Activated CD4-positive, alpha-beta T cell treated with anti-CD3 and anti-CD28 coated beads, Interleukin-2, amount 10 ng/mL, durations not matched to agents 24 days and 14 days (primary cell): ENCODE results near the gene MED13L. TPM values are rescaled to one million over a fixed set of nuclear protein-coding genes. Genes with fewer than 3 reads are reported as not detected.

Source experiments
- DNase-seq: peaks from one replicate; pipeline ENCODE4 v3.0.0; 2022
- H3K27ac Mint-ChIP-seq: one replicate; pipeline ENCODE4 v1.8.0; 2022; ENCODE audit warnings: mild to moderate bottlenecking, mixed read lengths
- H3K27me3 Mint-ChIP-seq: one replicate; pipeline ENCODE4 v1.8.0; 2022; ENCODE audit warnings: mixed read lengths
- H3K36me3 Mint-ChIP-seq: one replicate; pipeline ENCODE4 v1.8.0; 2022; ENCODE audit warnings: low read depth, mild to moderate bottlenecking, mixed read lengths
- H3K4me1 Mint-ChIP-seq: one replicate; pipeline ENCODE4 v1.8.0; 2021; ENCODE audit warnings: mixed read lengths
- H3K4me3 Mint-ChIP-seq: one replicate; pipeline ENCODE4 v1.8.0; 2022; ENCODE audit warnings: mild to moderate bottlenecking, moderate library complexity, mixed read lengths
- H3K9me3 Mint-ChIP-seq: one replicate; pipeline ENCODE4 v1.8.0; 2021; ENCODE audit warnings: mixed read lengths
- intact Hi-C: fragments of 100-400 bp; cut with micrococcal nuclease; formaldehyde crosslinking; loops from one replicate; pipeline ENCODE4 v1.15.1; 2023
- total RNA-seq: library from RNA; stranded (reverse); gene quantifications from 2 replicates; pipeline ENCODE4 v1.2.3, GENCODE V29; 2022

The MED13L gene
- total RNA-seq, 1 donor from 2014 or later = 62.9 TPM

GRCh38 chr12:116009805-116010204, 267.7 kb downstream of the MED13L start:
- no peak overlapping the region for H3K4me3 Mint-ChIP-seq
- H3K4me1 Mint-ChIP-seq = no peaks in the 10 kb centered on the region
- intact Hi-C loops = no loop called here
- no peak overlapping the region for H3K27ac Mint-ChIP-seq
- no peaks in the 10 kb centered on the region for H3K27me3 Mint-ChIP-seq
- H3K9me3 Mint-ChIP-seq = no peaks in the 10 kb centered on the region
- peaks cover 42% of the 10 kb centered on the region for H3K36me3 Mint-ChIP-seq
- DNase-seq = no peak

- peaks cover 37% of the 10 kb centered on the region for H3K36me3 Mint-ChIP-seq
- no peak for DNase-seq
- H3K4me1 Mint-ChIP-seq = no peaks in the 10 kb centered on the region
Observed at GRCh38 chr12:116006141-116006540, 271.4 kb downstream of the MED13L start.

GRCh38 chr12:116002890-116003536, 274.5 kb downstream of the MED13L start:
- no peak overlapping the region for H3K27ac Mint-ChIP-seq
- intact Hi-C loops = no loop called here

More at GRCh38 chr12:116006141-116006540, 271.4 kb downstream of the MED13L start:
- Mint-ChIP-seq H3K27ac (no peak overlapping the region), H3K9me3 (no peaks in the 10 kb centered on the region), H3K27me3 (no peaks in the 10 kb centered on the region), H3K4me3 (no peak overlapping the region)
- intact Hi-C loops = no loop called here

GRCh38 chr12:116000252-116000651, 277.2 kb downstream of the MED13L start:
- intact Hi-C loops = no loop called here
- no peak for DNase-seq
- Mint-ChIP-seq H3K9me3 (no peaks in the 10 kb centered on the region), H3K4me3 (no peak overlapping the region), H3K36me3 (peaks cover 35% of the 10 kb centered on the region), H3K4me1 (peaks cover 4% of the 10 kb centered on the region), H3K27ac (no peak overlapping the region), H3K27me3 (no peaks in the 10 kb centered on the region)

More at GRCh38 chr12:116002890-116003536, 274.5 kb downstream of the MED13L start:
- no peak overlapping the region for H3K4me3 Mint-ChIP-seq
- no peaks in the 10 kb centered on the region for H3K27me3 Mint-ChIP-seq
- peaks cover 4% of the 10 kb centered on the region for H3K4me1 Mint-ChIP-seq
- DNase-seq = no peak
- H3K36me3 Mint-ChIP-seq = peaks cover 29% of the 10 kb centered on the region
- no peaks in the 10 kb centered on the region for H3K9me3 Mint-ChIP-seq

GRCh38 chr12:115999582-115999981, 277.9 kb downstream of the MED13L start:
- H3K9me3 Mint-ChIP-seq = no peaks in the 10 kb centered on the region
- H3K36me3 Mint-ChIP-seq = peaks cover 33% of the 10 kb centered on the region
- no peaks in the 10 kb centered on the region for H3K27me3 Mint-ChIP-seq
- intact Hi-C loops = loop anchor here (2.0 to 5.0 kb wide), 4 partner anchors 195 to 708 kb away; no protein-coding TSS in a partner anchor
- H3K4me3 Mint-ChIP-seq = no peak overlapping the region
- no peak for DNase-seq
- H3K27ac Mint-ChIP-seq = no peak overlapping the region
- peaks cover 4% of the 10 kb centered on the region for H3K4me1 Mint-ChIP-seq

- Mint-ChIP-seq H3K27me3 (no peaks in the 10 kb centered on the region), H3K27ac (no peak overlapping the region), H3K9me3 (no peaks in the 10 kb centered on the region), H3K36me3 (peaks cover 34% of the 10 kb centered on the region), H3K4me1 (peaks cover 4% of the 10 kb centered on the region), H3K4me3 (no peak overlapping the region)
- DNase-seq = no peak
- intact Hi-C loops = loop anchor here (2.0 to 5.0 kb wide), 4 partner anchors 196 to 708 kb away; no protein-coding TSS in a partner anchor
Observed at GRCh38 chr12:115998794-115999478, 278.6 kb downstream of the MED13L start.

- Mint-ChIP-seq H3K36me3 (peaks cover 35% of the 10 kb centered on the region), H3K27me3 (no peaks in the 10 kb centered on the region)
- DNase-seq = peak; percentile 65
Observed at GRCh38 chr12:115998119-115998633, 279.3 kb downstream of the MED13L start.

GRCh38 chr12:115993737-115994136, 283.8 kb downstream of the MED13L start:
- H3K4me1 Mint-ChIP-seq = peaks cover 14% of the 10 kb centered on the region
- H3K9me3 Mint-ChIP-seq = no peaks in the 10 kb centered on the region
- H3K36me3 Mint-ChIP-seq = peaks cover 44% of the 10 kb centered on the region
- intact Hi-C loops = no loop called here
- H3K4me3 Mint-ChIP-seq = no peak overlapping the region
- DNase-seq = no peak
- H3K27me3 Mint-ChIP-seq = no peaks in the 10 kb centered on the region
- H3K27ac Mint-ChIP-seq = no peak overlapping the region

More at GRCh38 chr12:115998119-115998633, 279.3 kb downstream of the MED13L start:
- intact Hi-C loops = loop anchor here (2.0 to 5.0 kb wide), 4 partner anchors 197 to 709 kb away; no protein-coding TSS in a partner anchor
- H3K4me3 Mint-ChIP-seq = no peak overlapping the region
- no peak overlapping the region for H3K27ac Mint-ChIP-seq
- no peaks in the 10 kb centered on the region for H3K9me3 Mint-ChIP-seq
- H3K4me1 Mint-ChIP-seq = peaks cover 4% of the 10 kb centered on the region

GRCh38 chr12:115990241-115990640, 287.3 kb downstream of the MED13L start:
- Mint-ChIP-seq H3K4me1 (peaks cover 16% of the 10 kb centered on the region), H3K4me3 (no peak overlapping the region), H3K9me3 (no peaks in the 10 kb centered on the region), H3K36me3 (peaks cover 48% of the 10 kb centered on the region), H3K27me3 (no peaks in the 10 kb centered on the region), H3K27ac (no peak overlapping the region)
- no peak for DNase-seq
- intact Hi-C loops = no loop called here

- intact Hi-C loops = no loop called here
- peaks cover 46% of the 10 kb centered on the region for H3K36me3 Mint-ChIP-seq
- peaks cover 16% of the 10 kb centered on the region for H3K4me1 Mint-ChIP-seq
- H3K27ac Mint-ChIP-seq = no peak overlapping the region
- no peaks in the 10 kb centered on the region for H3K9me3 Mint-ChIP-seq
- no peak for DNase-seq
- no peaks in the 10 kb centered on the region for H3K27me3 Mint-ChIP-seq
- H3K4me3 Mint-ChIP-seq = no peak overlapping the region
Observed at GRCh38 chr12:115988625-115989563, 288.6 kb downstream of the MED13L start.

GRCh38 chr12:115988212-115988611, 289.3 kb downstream of the MED13L start:
- no peak for DNase-seq
- H3K36me3 Mint-ChIP-seq = peaks cover 48% of the 10 kb centered on the region
- H3K27me3 Mint-ChIP-seq = no peaks in the 10 kb centered on the region
- no peaks in the 10 kb centered on the region for H3K9me3 Mint-ChIP-seq
- no peak overlapping the region for H3K27ac Mint-ChIP-seq
- peaks cover 16% of the 10 kb centered on the region for H3K4me1 Mint-ChIP-seq
- no peak overlapping the region for H3K4me3 Mint-ChIP-seq
- intact Hi-C loops = no loop called here

GRCh38 chr12:115984616-115985015, 292.9 kb downstream of the MED13L start:
- Mint-ChIP-seq H3K27ac (no peak overlapping the region), H3K36me3 (peaks cover 45% of the 10 kb centered on the region), H3K27me3 (no peaks in the 10 kb centered on the region), H3K9me3 (no peaks in the 10 kb centered on the region), H3K4me3 (no peak overlapping the region), H3K4me1 (peaks cover 13% of the 10 kb centered on the region)
- intact Hi-C loops = no loop called here
- DNase-seq = no peak

- no peak overlapping the region for H3K27ac Mint-ChIP-seq
- no peaks in the 10 kb centered on the region for H3K9me3 Mint-ChIP-seq
- H3K36me3 Mint-ChIP-seq = peaks cover 41% of the 10 kb centered on the region
- no peak for DNase-seq
- intact Hi-C loops = no loop called here
- H3K4me1 Mint-ChIP-seq = peaks cover under 1% of the 10 kb centered on the region
- no peak overlapping the region for H3K4me3 Mint-ChIP-seq
- H3K27me3 Mint-ChIP-seq = no peaks in the 10 kb centered on the region
Observed at GRCh38 chr12:115983226-115983798, 294.2 kb downstream of the MED13L start.
